Measurements from ENCODE around the gene CDH4. TPM values are rescaled to one million over a fixed set of nuclear protein-coding genes. Genes with fewer than 3 reads are reported as not detected.

CDH4 gene
- total RNA-seq, 3 donors from 2014 or later (not counting 1 experiment from before 2014, with no cell fraction given), result 0.18 TPM; not detected in 2

DNA sequence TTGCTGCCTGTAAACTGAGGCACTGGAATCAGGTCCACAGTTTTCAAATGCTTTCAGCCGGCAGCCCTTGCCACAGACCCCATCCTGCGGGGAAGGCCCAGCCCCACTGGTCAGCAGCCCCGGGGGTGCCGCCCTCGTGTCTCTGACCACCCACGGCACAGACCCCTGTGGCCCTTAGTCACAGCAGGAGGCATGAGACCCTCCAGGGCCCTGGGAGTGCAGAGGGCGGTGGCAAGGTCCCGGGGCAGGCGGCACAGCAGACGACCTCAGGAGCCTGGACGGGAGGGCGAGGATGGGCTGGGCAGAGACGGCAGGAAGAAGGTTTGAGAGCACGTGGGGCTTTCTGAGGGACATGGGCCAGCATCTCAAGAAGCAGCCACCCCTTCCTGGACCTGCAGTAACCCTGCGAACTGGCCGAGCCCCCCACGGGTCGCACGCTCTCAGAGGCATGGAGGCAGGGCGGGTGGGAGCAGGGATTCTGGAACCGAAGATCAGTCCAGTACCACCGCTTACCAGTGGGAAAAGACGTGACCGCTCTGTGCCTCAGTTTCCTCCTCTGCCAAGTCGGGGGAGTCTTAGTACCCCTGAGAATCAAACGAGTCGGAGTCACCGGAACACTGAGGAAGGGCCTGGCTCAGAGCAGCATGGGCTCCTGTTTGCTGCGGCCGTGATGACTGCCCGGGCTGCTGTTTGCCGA lies 672.9 kb downstream of the CDH4 start:
- peaks cover 0 to 3% of the 10 kb centered on the region in 2 donors for H3K27me3 Mint-ChIP-seq (ENCODE audit: low read depth in 2 of 2)
- TF ChIP-seq CTCF (IDR thresholded peaks at IDR 0.05), result no peak
- H3K27ac Mint-ChIP-seq, result no peak overlapping the region
- ATAC-seq, result no peak
- intact Hi-C loops (cut with micrococcal nuclease), result no loop called here
- DNase-seq, result no peak
- no peaks in the 10 kb centered on the region for H3K36me3 Mint-ChIP-seq
- Histone ChIP-seq H3K27ac (ENCODE audit: low read length) (no peak overlapping the region), H3K36me3 (ENCODE audit: control insufficient read depth, insufficient read depth, low read length) (no peaks in the 10 kb centered on the region), H3K4me3 (ENCODE audit: low read length) (no peak overlapping the region), H3K4me1 (ENCODE audit: control insufficient read depth, insufficient read depth, low read length) (no peaks in the 10 kb centered on the region), H3K9me3 (ENCODE audit: control insufficient read depth, insufficient read depth, low read length) (peaks cover 4% of the 10 kb centered on the region), H3K27me3 (ENCODE audit: control insufficient read depth, insufficient read depth, low read length) (no peaks in the 10 kb centered on the region)
- no peak overlapping the region for H3K4me3 Mint-ChIP-seq
- 92% methylated on average over 32 of the region's 32 CpGs for WGBS (ENCODE audit: insufficient coverage)
- H3K4me1 Mint-ChIP-seq, result no peaks in the 10 kb centered on the region
- peaks cover 0 to 2% of the 10 kb centered on the region in 2 donors for H3K9me3 Mint-ChIP-seq

DNA sequence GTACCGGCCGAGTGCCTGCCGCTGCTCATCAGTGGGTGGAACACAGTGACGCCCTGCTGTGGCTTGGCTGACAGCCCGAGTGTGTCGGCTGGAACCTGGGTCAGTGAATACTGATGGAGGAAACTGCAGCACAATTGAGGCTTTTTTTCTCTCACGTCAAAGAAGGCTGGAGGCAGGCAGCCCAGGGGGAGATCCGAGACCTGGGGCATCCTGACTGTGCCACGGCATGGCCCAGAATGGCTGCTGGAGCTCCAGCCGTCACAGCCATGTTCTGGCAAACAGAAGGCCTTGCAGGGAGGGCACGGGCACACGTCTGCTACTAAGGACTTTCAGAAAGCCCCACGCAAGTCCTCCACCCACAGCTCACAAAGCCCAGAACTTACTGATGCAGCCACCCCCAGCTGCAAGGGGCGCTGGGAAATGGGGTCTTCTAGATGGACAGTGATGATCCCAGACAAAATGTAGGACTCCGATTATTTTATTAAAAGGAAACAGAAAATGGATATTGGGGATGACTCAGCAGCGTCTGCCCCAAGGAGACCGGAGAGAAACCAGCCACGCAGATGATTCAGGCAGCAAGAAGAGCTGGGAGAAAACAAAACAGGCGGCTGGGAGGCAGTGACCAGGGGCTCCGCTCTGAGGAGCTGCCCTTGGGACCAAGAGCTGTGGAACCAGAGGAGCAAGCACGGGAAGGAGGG lies 673.6 kb downstream of the CDH4 start:
- Mint-ChIP-seq H3K9me3 (peaks cover 0 to 2% of the 10 kb centered on the region in 2 donors), H3K27me3 (ENCODE audit: low read depth in 2 of 2) (peaks cover 0 to 3% of the 10 kb centered on the region in 2 donors), H3K4me1 (no peaks in the 10 kb centered on the region), H3K27ac (no peak overlapping the region), H3K36me3 (no peaks in the 10 kb centered on the region), H3K4me3 (no peak overlapping the region)
- no peak for DNase-seq
- ATAC-seq, result no peak
- H3K36me3 ChIP-seq (ENCODE audit: control insufficient read depth, insufficient read depth, low read length), result no peaks in the 10 kb centered on the region
- intact Hi-C loops (cut with micrococcal nuclease), result no loop called here
- no peak overlapping the region for H3K27ac ChIP-seq (ENCODE audit: low read length)
- no peak overlapping the region for H3K4me3 ChIP-seq (ENCODE audit: low read length)
- TF ChIP-seq CTCF (IDR thresholded peaks at IDR 0.05), result no peak
- no peaks in the 10 kb centered on the region for H3K4me1 ChIP-seq (ENCODE audit: control insufficient read depth, insufficient read depth, low read length)
- no peaks in the 10 kb centered on the region for H3K27me3 ChIP-seq (ENCODE audit: control insufficient read depth, insufficient read depth, low read length)
- H3K9me3 ChIP-seq (ENCODE audit: control insufficient read depth, insufficient read depth, low read length), result no peaks in the 10 kb centered on the region
- 85% methylated on average over 21 of the region's 21 CpGs for WGBS (ENCODE audit: insufficient coverage)

DNA sequence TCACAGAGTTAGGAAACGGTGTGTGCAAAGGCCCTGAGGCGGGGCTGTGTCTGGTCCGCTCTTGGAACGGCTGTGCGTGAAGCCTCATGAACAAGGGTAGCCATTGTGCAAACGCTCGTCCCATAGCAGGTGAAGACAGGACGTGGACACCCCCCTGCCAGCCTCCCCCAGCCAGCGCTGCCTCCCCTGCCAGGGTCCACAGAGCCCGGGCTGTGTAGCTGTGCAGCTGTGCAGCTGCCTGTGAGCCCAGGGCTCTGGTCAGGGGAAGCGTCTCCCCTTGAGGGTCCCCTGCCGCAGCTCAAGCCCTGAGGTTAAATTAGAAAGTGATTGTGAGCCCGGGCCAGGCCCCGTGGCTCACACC lies 674.2 kb downstream of the CDH4 start:
- no peak for DNase-seq
- WGBS (ENCODE audit: insufficient coverage), result 93% methylated on average over 14 of the region's 14 CpGs
- Histone ChIP-seq H3K27me3 (ENCODE audit: control insufficient read depth, insufficient read depth, low read length) (no peaks in the 10 kb centered on the region), H3K36me3 (ENCODE audit: control insufficient read depth, insufficient read depth, low read length) (no peaks in the 10 kb centered on the region), H3K4me3 (ENCODE audit: low read length) (no peak overlapping the region), H3K27ac (ENCODE audit: low read length) (no peak overlapping the region), H3K4me1 (ENCODE audit: control insufficient read depth, insufficient read depth, low read length) (no peaks in the 10 kb centered on the region), H3K9me3 (ENCODE audit: control insufficient read depth, insufficient read depth, low read length) (no peaks in the 10 kb centered on the region)
- H3K27ac Mint-ChIP-seq, result no peak overlapping the region
- intact Hi-C loops (cut with micrococcal nuclease), result no loop called here
- H3K36me3 Mint-ChIP-seq, result no peaks in the 10 kb centered on the region
- no peak overlapping the region for H3K4me3 Mint-ChIP-seq
- H3K27me3 Mint-ChIP-seq (ENCODE audit: low read depth in 2 of 2), result peaks cover 0 to 3% of the 10 kb centered on the region in 2 donors
- H3K9me3 Mint-ChIP-seq, result no peaks in the 10 kb centered on the region
- no peaks in the 10 kb centered on the region for H3K4me1 Mint-ChIP-seq
- no peak for TF ChIP-seq CTCF (IDR thresholded peaks at IDR 0.05)
- no peak for ATAC-seq
